Inferior parietal cortex (tissue), 1 donor: ENCODE data around the gene ACSL1.
"Not testable (repeated sequence)": the region's sequence is repeated elsewhere in the genome, so short reads cannot be mapped to it uniquely, and the experiment has no call there.

Experiments used
- DNase-seq: peaks from one replicate; pipeline ENCODE4 v3.0.0-alpha.2; 2016; ENCODE audit errors: extremely low spot score

Gene ACSL1

GRCh38 chr4:184756399-184756798, 69.4 kb downstream of the ACSL1 start:
- no peak for DNase-seq

- no peak for DNase-seq
Observed at GRCh38 chr4:184755278-184755677, 70.5 kb downstream of the ACSL1 start.

GRCh38 chr4:184752496-184753275, 73.1 kb downstream of the ACSL1 start:
- DNase-seq: no peak

- no peak for DNase-seq
Observed at GRCh38 chr4:184751585-184751956, 74.2 kb downstream of the ACSL1 start.

- DNase-seq: no peak
Observed at GRCh38 chr4:184750926-184751584, 74.7 kb downstream of the ACSL1 start.

GRCh38 chr4:184748251-184748652, 77.5 kb downstream of the ACSL1 start:
- no peak for DNase-seq

GRCh38 chr4:184747034-184747830, 78.5 kb downstream of the ACSL1 start:
- DNase-seq: no peak

GRCh38 chr4:184745831-184746795, 79.7 kb downstream of the ACSL1 start:
- DNase-seq: peak; percentile 83

- DNase-seq: no peak
Observed at GRCh38 chr4:184744236-184744635, 81.5 kb downstream of the ACSL1 start.

GRCh38 chr4:184743650-184744049, 82.1 kb downstream of the ACSL1 start:
- DNase-seq: no peak

- not testable (repeated sequence) for DNase-seq
Observed at GRCh38 chr4:184741651-184742050, 84.1 kb downstream of the ACSL1 start.

GRCh38 chr4:184740980-184741391, 84.8 kb downstream of the ACSL1 start:
- DNase-seq: no peak

GRCh38 chr4:184739575-184739974, 86.2 kb downstream of the ACSL1 start:
- DNase-seq: not testable (repeated sequence)

- DNase-seq: no peak
Observed at GRCh38 chr4:184734758-184735157, 91.0 kb downstream of the ACSL1 start.

- DNase-seq: peak; percentile 98
Observed at GRCh38 chr4:184733654-184734524, 91.9 kb downstream of the ACSL1 start, which contains the start of gene CENPU. Gene CENPU, minus strand, starts transcription at chr4:184734096. Its CDS starts 34 bp downstream, at chr4:184734062.

GRCh38 chr4:184732126-184732525, 93.6 kb downstream of the ACSL1 start:
- DNase-seq: no peak

GRCh38 chr4:184731056-184731455, 94.7 kb downstream of the ACSL1 start:
- no peak for DNase-seq

GRCh38 chr4:184729946-184730345, 95.8 kb downstream of the ACSL1 start:
- no peak for DNase-seq

GRCh38 chr4:184728858-184729257, 96.9 kb downstream of the ACSL1 start:
- DNase-seq: no peak

- no peak for DNase-seq
Observed at GRCh38 chr4:184727430-184727829, 98.3 kb downstream of the ACSL1 start.
